Stomach (tissue), 4 donors: ENCODE measurements around the gene NCAPH2.
A peak's percentile ranks its signal among the peaks of the same experiment; 100 is the strongest.

Experiments
- EP300 ChIP-seq: sonication (generic); formaldehyde crosslinking; IDR thresholded peaks from one replicate; pipeline ENCODE4 v1.6.1; 2017; ENCODE audit warnings: antibody characterized with exemption
- POLR2A ChIP-seq, 4 donors: fragments of 450-650 bp; IDR thresholded peaks; one replicate each; pipeline ENCODE4 v1.6.1; 2016; ENCODE audit warnings: antibody characterized with exemption in 4 of 4, control low read depth in 2 of 4, mild to moderate bottlenecking in 1 of 4, moderate library complexity in 1 of 4
- POLR2AphosphoS5 ChIP-seq, 3 donors: sonication (generic); formaldehyde crosslinking; IDR thresholded peaks; one replicate each; pipeline ENCODE4 v1.6.1; 2016; ENCODE audit warnings: antibody characterized with exemption in 3 of 3
- TF ChIP-seq, protein P1 (sequence below), 7 experiments: fragments of 450-650 bp in 4 of 7; fragments of 200-600 bp in 3 of 7; sonication (generic) in 3 of 7; IDR thresholded peaks; one replicate each; pipeline ENCODE4 v1.5.1; 2016 to 2019; ENCODE audit warnings: antibody characterized with exemption in 7 of 7, control low read depth in 2 of 7, mild to moderate bottlenecking in 1 of 7

DNA sequence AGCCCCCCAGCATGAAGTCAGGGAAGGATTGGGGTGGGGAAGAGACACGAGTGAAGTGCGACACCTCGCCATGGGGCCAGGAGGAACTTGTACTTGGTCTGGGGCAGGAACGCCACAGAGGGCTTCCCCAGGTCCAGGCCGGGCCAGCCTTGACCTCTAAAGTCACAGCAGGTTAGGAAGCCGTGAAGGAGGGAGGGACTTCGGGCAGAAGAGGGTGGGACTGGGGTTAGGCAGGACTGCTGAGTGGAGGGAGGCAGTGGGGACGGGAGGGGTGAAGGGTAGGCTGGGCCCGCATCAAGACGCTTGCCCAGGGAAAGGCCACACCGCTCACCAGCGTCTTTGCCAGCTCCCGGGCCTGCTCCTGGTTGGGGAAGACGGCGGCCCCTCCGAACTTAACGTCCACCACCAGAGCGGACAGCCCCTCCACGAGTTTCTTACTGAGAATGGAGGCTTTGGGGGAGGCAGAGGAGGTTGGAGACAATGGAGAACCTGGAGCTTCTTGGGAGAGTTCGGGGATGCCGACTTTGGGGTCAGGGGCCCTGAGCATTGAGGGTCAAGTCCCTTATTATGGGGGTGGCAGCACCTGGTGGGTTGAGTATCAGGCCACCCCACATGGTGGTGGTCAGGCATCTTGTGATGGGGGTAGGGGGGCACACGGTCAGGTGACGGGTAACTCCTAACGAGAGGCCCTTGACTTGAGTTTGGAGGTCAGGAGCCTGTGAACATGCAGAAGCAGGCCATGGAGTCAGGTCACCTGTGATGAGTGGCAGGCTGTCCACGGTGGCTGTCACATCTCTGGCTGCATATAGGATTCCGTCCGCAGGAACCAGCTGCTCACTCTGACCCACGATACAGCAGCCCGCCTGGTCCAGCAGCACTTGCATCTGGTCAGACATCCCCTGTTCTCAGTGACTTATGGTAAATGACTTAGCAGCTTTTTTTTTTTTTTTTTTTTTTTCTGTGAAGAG lies 19.1 kb downstream of the NCAPH2 start:
- TF ChIP-seq POLR2A (IDR thresholded peaks at IDR 0.05) (no peak), POLR2AphosphoS5 (IDR thresholded peaks at IDR 0.05) (peak in 2 of 3 donors; percentile 31 to 65), EP300 (no peak)
- TF ChIP-seq, protein P1, sequence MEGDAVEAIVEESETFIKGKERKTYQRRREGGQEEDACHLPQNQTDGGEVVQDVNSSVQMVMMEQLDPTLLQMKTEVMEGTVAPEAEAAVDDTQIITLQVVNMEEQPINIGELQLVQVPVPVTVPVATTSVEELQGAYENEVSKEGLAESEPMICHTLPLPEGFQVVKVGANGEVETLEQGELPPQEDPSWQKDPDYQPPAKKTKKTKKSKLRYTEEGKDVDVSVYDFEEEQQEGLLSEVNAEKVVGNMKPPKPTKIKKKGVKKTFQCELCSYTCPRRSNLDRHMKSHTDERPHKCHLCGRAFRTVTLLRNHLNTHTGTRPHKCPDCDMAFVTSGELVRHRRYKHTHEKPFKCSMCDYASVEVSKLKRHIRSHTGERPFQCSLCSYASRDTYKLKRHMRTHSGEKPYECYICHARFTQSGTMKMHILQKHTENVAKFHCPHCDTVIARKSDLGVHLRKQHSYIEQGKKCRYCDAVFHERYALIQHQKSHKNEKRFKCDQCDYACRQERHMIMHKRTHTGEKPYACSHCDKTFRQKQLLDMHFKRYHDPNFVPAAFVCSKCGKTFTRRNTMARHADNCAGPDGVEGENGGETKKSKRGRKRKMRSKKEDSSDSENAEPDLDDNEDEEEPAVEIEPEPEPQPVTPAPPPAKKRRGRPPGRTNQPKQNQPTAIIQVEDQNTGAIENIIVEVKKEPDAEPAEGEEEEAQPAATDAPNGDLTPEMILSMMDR (IDR thresholded peaks at IDR 0.05) = no peak
